Measurements from ENCODE around the gene CYBC1. TPM values are rescaled to one million over a fixed set of nuclear protein-coding genes. Genes with fewer than 3 reads are reported as not detected.

The CYBC1 gene
- total and polyA plus RNA-seq, 9 of the 15 experiments (the other 6 are each of a cell fraction or from before 2014, with no cell fraction given), result 1.3 to 71.8 (median 49.9) TPM

- TF ChIP-seq CCNT2 (IDR thresholded peaks at IDR 0.05; ENCODE audit: borderline replicate concordance, extremely low read depth, insufficient read length, low read depth, low read length) (peak; percentile 59), TCF7 (IDR thresholded peaks at IDR 0.05; ENCODE audit: borderline replicate concordance) (no peak), RBBP5 (IDR thresholded peaks at IDR 0.05; ENCODE audit: borderline replicate concordance, insufficient read depth, low read length, poor library complexity, severe bottlenecking) (peak; percentile 90), POLR2AphosphoS5 (IDR thresholded peaks at IDR 0.05; ENCODE audit: control insufficient read depth, insufficient read depth, low read depth, low read length) (peak; percentile 76), ZNF695 (CRISPR knock-in tag; IDR thresholded peaks at IDR 0.05) (no peak), GTF2F1 (IDR thresholded peaks at IDR 0.05; ENCODE audit: low read depth, low read length) (no peak)
Measured at GRCh38 chr17:82450357-82451106, at the start of gene CYBC1 (continued).

GRCh38 chr17:82497483-82498405 is 47.2 kb upstream of the CYBC1 start:
- H3K27me3 ChIP-seq (ENCODE audit: control insufficient read depth in 2 of 2, insufficient read depth in 2 of 2, low read length in 2 of 2), result no peaks in the 10 kb centered on the region
- POLR2A ChIA-PET, result interaction anchor here (0.5 to 1.2 kb wide), 4 partner anchors 13 to 238 kb away, joined by 3 to 6 read pairs (median 3); partner anchors contain the start of gene FN3K
- in situ Hi-C loops (cut with MboI) (no loop called here), intact Hi-C loops (cut with micrococcal nuclease) (loop anchor here (10.0 kb wide), 1 partner anchor 143 kb away; the partner anchor contains the start of gene TEX19)
- H3K36me3 ChIP-seq (ENCODE audit: control insufficient read depth, insufficient read depth, low read length), result no peaks in the 10 kb centered on the region
- no TSS peak for BruUV-seq (replicated peaks)
- peak overlapping the region; percentile 72 to 84 for H3K9ac ChIP-seq (ENCODE audit: insufficient read depth in 1 of 2, low read depth in 2 of 2, low read length in 2 of 2)
- peak overlapping the region; percentile 34; the same call in 1 of the 2 replicates for H3K4me3 ChIP-seq
- CTCF ChIA-PET (ENCODE audit: low intra/inter-chr PET ratio), result no interaction called here
- H2AFZ ChIP-seq (ENCODE audit: low read depth, low read length), result peak overlapping the region; percentile 91
- FAIRE-seq (peak; percentile 48), DNase-seq (ENCODE audit: extremely low read depth in 1 of 4, low spot score in 3 of 4) (peak in 1 of 4 experiments; percentile 69), ATAC-seq (peak; percentile 51)
- no peaks in the 10 kb centered on the region; the same call in 1 of the 2 replicates for H3K9me3 ChIP-seq (replicated peaks; ENCODE audit: control insufficient read depth, insufficient read depth, low read depth, low read length)
- peak overlapping the region; percentile 81 for H3K27ac ChIP-seq (ENCODE audit: extremely low read depth, low read depth, low read length)
- 0 out of 2 replicates have a peak, but pooled peaks cover 6% of the 10 kb centered on the region for H4K20me1 ChIP-seq (replicated peaks; ENCODE audit: control insufficient read depth, insufficient read depth, low read length)
- WGBS (ENCODE audit: insufficient coverage, low coverage, missing lambda C conversion rate), result 29% methylated on average over 48 of the region's 66 CpGs
- peaks cover 5 to 33% of the 10 kb centered on the region in 2 experiments; a peak in 4 of 5 replicates for H3K4me1 ChIP-seq (replicated peaks in 1 of 2; ENCODE audit: control insufficient read depth in 2 of 2, insufficient read depth in 2 of 2, low read length in 2 of 2)
- no peaks in the 10 kb centered on the region for H3K79me2 ChIP-seq (ENCODE audit: control insufficient read depth, insufficient read depth, low read length)
- peaks cover 3% of the 10 kb centered on the region for H3K9me1 ChIP-seq (ENCODE audit: control insufficient read depth, insufficient read depth, low read length)
- peak overlapping the region; percentile 68 for H3K4me2 ChIP-seq (ENCODE audit: insufficient read depth, low read length)
- peak; percentile 45; the same call in 1 of the 2 replicates for TF ChIP-seq MBD1 (CRISPR knock-in tag; IDR thresholded peaks at IDR 0.05)
- TF ChIP-seq PPARD (CRISPR knock-in tag; IDR thresholded peaks at IDR 0.05), result no peak
- TF ChIP-seq E2F1 (CRISPR knock-in tag; IDR thresholded peaks at IDR 0.05), result no peak
- TF ChIP-seq ZFX (CRISPR knock-in tag; IDR thresholded peaks at IDR 0.05), result peak; percentile 62; the same call in 1 of the 2 replicates
- TF ChIP-seq E2F6 (IDR thresholded peaks at IDR 0.05; ENCODE audit: borderline replicate concordance in 1 of 2, extremely low read depth in 1 of 2, insufficient read depth in 1 of 2, insufficient read length in 1 of 2, low read depth in 1 of 2, low read length in 1 of 2, poor library complexity in 1 of 2, severe bottlenecking in 1 of 2), result peak; percentile 46 to 66
- no peak for TF ChIP-seq ATF1 (CRISPR knock-in tag; IDR thresholded peaks at IDR 0.05)
- no peak for TF ChIP-seq ATF1 (tag; IDR thresholded peaks at IDR 0.05)

All from K562 (cell line).